Measurements from ENCODE around the gene CDK6. TPM values are rescaled to one million over a fixed set of nuclear protein-coding genes. Genes with fewer than 3 reads are reported as not detected.

CDK6 gene
- polyA plus RNA-seq, 3 donors: 2.6 to 4.7 (median 2.6) TPM

GRCh38 chr7:92849322-92849721 lies 12.9 kb upstream of the CDK6 start:
- no peak overlapping the region for H3K27ac ChIP-seq (ENCODE audit: low read depth, low read length)
- WGBS, 3 donors: 77 to 79% (median 77%) methylated on average over 4 of the region's 4 CpGs

- WGBS, 3 donors: 62 to 70% (median 68%) methylated on average over 3 of the region's 3 CpGs
These were observed 12.5 kb upstream of the CDK6 start for GRCh38 chr7:92848851-92849250.

GRCh38 chr7:92848441-92848840 lies 12.1 kb upstream of the CDK6 start:
- H3K27ac ChIP-seq (ENCODE audit: low read depth, low read length): no peak overlapping the region
- 75 to 83% (median 81%) methylated on average over 2 of the region's 2 CpGs for WGBS, 3 donors

More at GRCh38 chr7:92848851-92849250, 12.5 kb upstream of the CDK6 start:
- H3K27ac ChIP-seq (ENCODE audit: low read depth, low read length): no peak overlapping the region

GRCh38 chr7:92847305-92847704 lies 10.9 kb upstream of the CDK6 start:
- H3K27ac ChIP-seq (ENCODE audit: low read depth, low read length): no peak overlapping the region
- 90 to 93% (median 90%) methylated on average over 2 of the region's 2 CpGs for WGBS, 3 donors

GRCh38 chr7:92845736-92846135 lies 9.4 kb upstream of the CDK6 start:
- no peak overlapping the region for H3K27ac ChIP-seq (ENCODE audit: low read depth, low read length)
- WGBS, 3 donors: 67 to 80% (median 77%) methylated on average over 2 of the region's 2 CpGs

- WGBS, 3 donors: 93 to 96% (median 95%) methylated on average over 4 of the region's 4 CpGs
- H3K27ac ChIP-seq (ENCODE audit: low read depth, low read length): no peak overlapping the region
These were observed 7.4 kb upstream of the CDK6 start for GRCh38 chr7:92843781-92844180.

GRCh38 chr7:92843034-92843760 lies 6.8 kb upstream of the CDK6 start:
- 90 to 98% (median 96%) methylated on average over 4 of the region's 4 CpGs for WGBS, 3 donors
- H3K27ac ChIP-seq (ENCODE audit: low read depth, low read length): no peak overlapping the region

- 71 to 88% (median 80%) methylated on average over 3 of the region's 3 CpGs for WGBS, 3 donors
These were observed 4.8 kb upstream of the CDK6 start for GRCh38 chr7:92841192-92841591.

GRCh38 chr7:92840316-92840715 lies 3.9 kb upstream of the CDK6 start:
- WGBS, 3 donors: 61 to 82% (median 66%) methylated on average over 5 of the region's 5 CpGs
- no peak overlapping the region for H3K27ac ChIP-seq (ENCODE audit: low read depth, low read length)

More at GRCh38 chr7:92841192-92841591, 4.8 kb upstream of the CDK6 start:
- H3K27ac ChIP-seq (ENCODE audit: low read depth, low read length): no peak overlapping the region

GRCh38 chr7:92839901-92840300 lies 3.5 kb upstream of the CDK6 start:
- WGBS, 3 donors: 76 to 80% (median 79%) methylated on average over 1 of the region's 1 CpG
- H3K27ac ChIP-seq (ENCODE audit: low read depth, low read length): no peak overlapping the region

- H3K27ac ChIP-seq (ENCODE audit: low read depth, low read length): no peak overlapping the region
These were observed 2.6 kb upstream of the CDK6 start for GRCh38 chr7:92838934-92839333.

GRCh38 chr7:92837000-92837749 lies 802 bp upstream of the CDK6 start:
- H3K27ac ChIP-seq (ENCODE audit: low read depth, low read length): no peak overlapping the region
- 0 to 2% (median 1%) methylated on average over 16 of the region's 16 CpGs for WGBS, 3 donors

GRCh38 chr7:92835851-92836488 lies 403 bp downstream of the CDK6 start:
- 0 to 1% (median 0%) methylated on average over 32 of the region's 32 CpGs for WGBS, 3 donors
- no peak overlapping the region for H3K27ac ChIP-seq (ENCODE audit: low read depth, low read length)

GRCh38 chr7:92835261-92835850 lies 1.0 kb downstream of the CDK6 start:
- no peak overlapping the region for H3K27ac ChIP-seq (ENCODE audit: low read depth, low read length)
- 0% methylated on average over 34 to 43 of the region's 43 CpGs for WGBS, 3 donors

GRCh38 chr7:92834507-92835260 lies 1.7 kb downstream of the CDK6 start:
- 0% methylated on average over 52 to 53 of the region's 53 CpGs for WGBS, 3 donors
- H3K27ac ChIP-seq (ENCODE audit: low read depth, low read length): no peak overlapping the region

GRCh38 chr7:92833766-92834506 lies 2.4 kb downstream of the CDK6 start:
- H3K27ac ChIP-seq (ENCODE audit: low read depth, low read length): no peak overlapping the region
- WGBS, 3 donors: 0 to 1% (median 0%) methylated on average over 53 to 54 of the region's 54 CpGs

- peak overlapping the region; percentile 77 for H3K27ac ChIP-seq (ENCODE audit: low read depth, low read length)
- 0 to 1% (median 0%) methylated on average over 72 to 83 of the region's 83 CpGs for WGBS, 3 donors
These were observed 3.2 kb downstream of the CDK6 start for GRCh38 chr7:92833024-92833765.
